ENCODE measurements around the gene GGACT. TPM values are rescaled to one million over a fixed set of nuclear protein-coding genes. Genes with fewer than 3 reads are reported as not detected.

Gene GGACT
- total RNA-seq, 2 donors from 2014 or later: 2.7 to 6.6 TPM

DNA sequence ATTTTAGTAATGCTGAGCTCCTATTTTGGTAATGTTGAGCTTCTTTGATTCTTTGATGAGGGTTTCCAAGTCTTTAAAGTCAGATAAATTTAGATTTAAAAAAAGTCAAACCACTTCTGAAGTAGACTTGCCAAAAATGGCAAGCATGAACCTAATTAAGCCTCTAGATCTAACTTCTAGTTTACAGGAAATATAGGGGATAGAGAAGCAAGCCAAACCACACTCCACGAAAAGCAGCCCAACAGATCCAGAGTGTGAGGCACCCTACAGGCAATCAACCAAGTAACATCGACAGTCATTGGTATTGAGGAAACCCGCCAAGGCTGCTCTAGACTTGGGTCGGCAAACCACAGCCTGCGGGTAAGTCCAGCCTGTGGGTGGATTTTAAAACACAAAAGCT lies 3.7 kb downstream of the GGACT start:
- TF ChIP-seq, protein P1, sequence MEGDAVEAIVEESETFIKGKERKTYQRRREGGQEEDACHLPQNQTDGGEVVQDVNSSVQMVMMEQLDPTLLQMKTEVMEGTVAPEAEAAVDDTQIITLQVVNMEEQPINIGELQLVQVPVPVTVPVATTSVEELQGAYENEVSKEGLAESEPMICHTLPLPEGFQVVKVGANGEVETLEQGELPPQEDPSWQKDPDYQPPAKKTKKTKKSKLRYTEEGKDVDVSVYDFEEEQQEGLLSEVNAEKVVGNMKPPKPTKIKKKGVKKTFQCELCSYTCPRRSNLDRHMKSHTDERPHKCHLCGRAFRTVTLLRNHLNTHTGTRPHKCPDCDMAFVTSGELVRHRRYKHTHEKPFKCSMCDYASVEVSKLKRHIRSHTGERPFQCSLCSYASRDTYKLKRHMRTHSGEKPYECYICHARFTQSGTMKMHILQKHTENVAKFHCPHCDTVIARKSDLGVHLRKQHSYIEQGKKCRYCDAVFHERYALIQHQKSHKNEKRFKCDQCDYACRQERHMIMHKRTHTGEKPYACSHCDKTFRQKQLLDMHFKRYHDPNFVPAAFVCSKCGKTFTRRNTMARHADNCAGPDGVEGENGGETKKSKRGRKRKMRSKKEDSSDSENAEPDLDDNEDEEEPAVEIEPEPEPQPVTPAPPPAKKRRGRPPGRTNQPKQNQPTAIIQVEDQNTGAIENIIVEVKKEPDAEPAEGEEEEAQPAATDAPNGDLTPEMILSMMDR (conservative IDR thresholded peaks at IDR 0.05): no peak
- H3K27ac ChIP-seq (ENCODE audit: low read depth, low read length): no peak overlapping the region
- H3K4me1 ChIP-seq (ENCODE audit: control insufficient read depth, insufficient read depth, low read length): no peaks in the 10 kb centered on the region
- Mint-ChIP-seq H3K27me3 (ENCODE audit: insufficient read depth) (peaks cover 6% of the 10 kb centered on the region), H3K27ac (no peak overlapping the region), H3K4me3 (no peak overlapping the region), H3K36me3 (ENCODE audit: low read depth) (peaks cover 24% of the 10 kb centered on the region), H3K4me1 (no peaks in the 10 kb centered on the region), H3K9me3 (peaks cover 21% of the 10 kb centered on the region)
- H3K9ac ChIP-seq (ENCODE audit: extremely low read depth, low read length, poor library complexity, severe bottlenecking): no peak overlapping the region
- no peaks in the 10 kb centered on the region for H3K27me3 ChIP-seq (ENCODE audit: control insufficient read depth, insufficient read depth, low read length, poor library complexity, severe bottlenecking)
- DNase-seq: no peak
- H3K36me3 ChIP-seq (ENCODE audit: control insufficient read depth, insufficient read depth, low read length): no peaks in the 10 kb centered on the region
- WGBS, 2 experiments (ENCODE audit: insufficient coverage in 1 of 2, insufficient read length in 1 of 2): 90 to 95% methylated on average over 4 to 5 of the region's 5 CpGs
- no peak overlapping the region for H3K4me3 ChIP-seq (ENCODE audit: low read length)
- H3K9me3 ChIP-seq (ENCODE audit: control insufficient read depth, low read length): peaks cover 17% of the 10 kb centered on the region

DNA sequence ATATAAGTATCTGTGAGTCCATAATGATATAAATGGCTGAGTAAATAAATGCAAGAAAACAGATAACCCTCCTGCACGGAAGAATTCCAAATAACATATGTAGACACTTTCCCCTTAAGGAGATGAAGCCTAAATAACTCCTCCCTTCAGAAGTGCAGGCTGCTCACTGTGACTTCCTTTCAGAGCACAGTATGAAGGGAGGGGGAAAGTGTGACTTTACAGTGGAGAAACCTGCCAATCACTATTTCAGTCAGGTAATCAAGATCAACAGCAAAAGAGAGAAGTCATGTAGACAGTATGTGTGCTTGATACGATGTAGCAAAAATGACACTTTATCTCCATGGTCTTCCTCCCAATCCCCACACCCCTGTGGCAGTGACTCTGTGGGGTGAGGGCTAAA lies 7.1 kb downstream of the GGACT start:
- no peak for DNase-seq
- no peaks in the 10 kb centered on the region for H3K27me3 Mint-ChIP-seq (ENCODE audit: insufficient read depth)
- WGBS, 2 experiments (ENCODE audit: insufficient coverage in 1 of 2, insufficient read length in 1 of 2): 93% methylated on average over 2 of the region's 2 CpGs; no CpG with 5 or more reads in 1 of the 2 experiments
- Histone ChIP-seq H3K9ac (ENCODE audit: extremely low read depth, low read length, poor library complexity, severe bottlenecking) (no peak overlapping the region), H3K27ac (ENCODE audit: low read depth, low read length) (no peak overlapping the region), H3K4me3 (ENCODE audit: low read length) (no peak overlapping the region), H3K9me3 (ENCODE audit: control insufficient read depth, low read length) (peaks cover 17% of the 10 kb centered on the region), H3K4me1 (ENCODE audit: control insufficient read depth, insufficient read depth, low read length) (no peaks in the 10 kb centered on the region), H3K27me3 (ENCODE audit: control insufficient read depth, insufficient read depth, low read length, poor library complexity, severe bottlenecking) (no peaks in the 10 kb centered on the region), H3K36me3 (ENCODE audit: control insufficient read depth, insufficient read depth, low read length) (no peaks in the 10 kb centered on the region)
- H3K36me3 Mint-ChIP-seq (ENCODE audit: low read depth): peaks cover 24% of the 10 kb centered on the region
- no peak overlapping the region for H3K4me3 Mint-ChIP-seq
- TF ChIP-seq, protein P1 (conservative IDR thresholded peaks at IDR 0.05): no peak
- peaks cover 21% of the 10 kb centered on the region for H3K9me3 Mint-ChIP-seq
- no peak overlapping the region for H3K27ac Mint-ChIP-seq
- no peaks in the 10 kb centered on the region for H3K4me1 Mint-ChIP-seq

DNA sequence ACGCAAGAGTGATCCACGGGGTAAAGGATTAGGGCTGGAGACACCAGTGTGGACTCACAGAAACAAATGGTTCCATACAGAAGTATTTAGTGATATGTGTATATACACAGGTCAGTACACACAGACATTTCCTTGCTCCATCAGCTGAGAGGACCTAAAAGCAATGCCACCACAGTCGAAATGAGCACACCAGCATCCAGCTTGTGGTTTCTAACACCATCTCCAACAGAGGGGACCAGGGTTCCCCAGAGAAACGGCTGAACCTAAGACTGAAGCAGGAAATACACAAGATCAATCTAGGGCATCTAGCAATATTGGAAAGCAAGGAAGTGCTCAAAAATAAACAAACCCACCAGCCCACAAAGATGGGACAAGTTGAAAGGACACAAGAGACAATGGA lies 7.6 kb downstream of the GGACT start:
- H3K27me3 Mint-ChIP-seq (ENCODE audit: insufficient read depth): no peaks in the 10 kb centered on the region
- no peaks in the 10 kb centered on the region for H3K27me3 ChIP-seq (ENCODE audit: control insufficient read depth, insufficient read depth, low read length, poor library complexity, severe bottlenecking)
- TF ChIP-seq, protein P1 (conservative IDR thresholded peaks at IDR 0.05): no peak

More for the DNA sequence above, 7.6 kb downstream of the GGACT start:
- Mint-ChIP-seq H3K36me3 (ENCODE audit: low read depth) (peaks cover 24% of the 10 kb centered on the region), H3K4me1 (no peaks in the 10 kb centered on the region), H3K27ac (no peak overlapping the region), H3K9me3 (peaks cover 21% of the 10 kb centered on the region), H3K4me3 (no peak overlapping the region)
- H3K9ac ChIP-seq (ENCODE audit: extremely low read depth, low read length, poor library complexity, severe bottlenecking): no peak overlapping the region
- DNase-seq: no peak
- peaks cover 17% of the 10 kb centered on the region for H3K9me3 ChIP-seq (ENCODE audit: control insufficient read depth, low read length)
- 80 to 94% methylated on average over 2 to 4 of the region's 4 CpGs for WGBS, 2 experiments (ENCODE audit: insufficient coverage in 1 of 2, insufficient read length in 1 of 2)
- H3K4me3 ChIP-seq (ENCODE audit: low read length): no peak overlapping the region
- H3K27ac ChIP-seq (ENCODE audit: low read depth, low read length): no peak overlapping the region
- H3K4me1 ChIP-seq (ENCODE audit: control insufficient read depth, insufficient read depth, low read length): no peaks in the 10 kb centered on the region
- no peaks in the 10 kb centered on the region for H3K36me3 ChIP-seq (ENCODE audit: control insufficient read depth, insufficient read depth, low read length)

Measured in endodermal cell (in vitro differentiated cells).